HEK293T (cell line): ENCODE results near the gene TK2.

ENCODE experiments used
- BHLHE40 ChIP-seq: fragments of 450-650 bp; IDR thresholded peaks from 2 replicates; pipeline ENCODE4 v1.6.1; 2016; ENCODE audit warnings: mild to moderate bottlenecking, moderate library complexity, borderline replicate concordance
- FOXK2 ChIP-seq: fragments of 450-650 bp; IDR thresholded peaks from 2 replicates; pipeline ENCODE4 v1.6.1; 2016; ENCODE audit warnings: mild to moderate bottlenecking
- FOXM1 ChIP-seq: fragments of 450-650 bp; IDR thresholded peaks from 2 replicates; pipeline ENCODE4 v1.6.1; 2017; ENCODE audit warnings: mild to moderate bottlenecking, borderline replicate concordance
- LEF1 ChIP-seq: fragments of 450-650 bp; IDR thresholded peaks from 2 replicates; pipeline ENCODE4 v1.6.1; 2017; ENCODE audit warnings: mild to moderate bottlenecking, borderline replicate concordance
- PKNOX1 ChIP-seq: fragments of 450-650 bp; IDR thresholded peaks from 2 replicates; pipeline ENCODE4 v1.6.1; 2016
- SP1 ChIP-seq: fragments of 450-650 bp; IDR thresholded peaks from 2 replicates; pipeline ENCODE4 v1.6.1; 2017
- SUZ12 ChIP-seq: fragments of 450-650 bp; IDR thresholded peaks from 2 replicates; pipeline ENCODE4 v1.6.1; 2016; ENCODE audit warnings: mild to moderate bottlenecking
- TARDBP ChIP-seq: fragments of 450-650 bp; IDR thresholded peaks from 2 replicates; pipeline ENCODE4 v1.6.1; 2016
- ZNF384 ChIP-seq: fragments of 450-650 bp; IDR thresholded peaks from 2 replicates; pipeline ENCODE4 v1.6.1; 2016

- TF ChIP-seq PKNOX1 (no peak), SP1 (no peak), SUZ12 (no peak), FOXM1 (no peak), TARDBP (no peak), ZNF384 (no peak), FOXK2 (no peak), BHLHE40 (no peak), LEF1 (no peak)
Measured at GRCh38 chr16:66468321-66468965, 81.5 kb downstream of the TK2 start.
